SK-N-SH treated with all-trans-retinoic acid at 6 μM for 48 hours (cell line): ENCODE data around the gene PUSL1.

ENCODE experiments used
- ATAC-seq: fragments of 200-7000 bp; cut with Tn5 transposase; 3 replicates; pipeline ENCODE4 v1.9.1; 2020; ENCODE audit warnings: mild to moderate bottlenecking, moderate library complexity
- ARNTL ChIP-seq: fragments of 450-650 bp; formaldehyde crosslinking; IDR thresholded peaks from 2 replicates; pipeline ENCODE4 v1.5.0; 2020; ENCODE audit warnings: low read depth, mild to moderate bottlenecking, moderate library complexity, borderline replicate concordance
- CSDC2 ChIP-seq: fragments of 250-450 bp; sonication (Bioruptor Pico); IDR thresholded peaks from 2 replicates; pipeline ENCODE4 v1.5.0; 2020; ENCODE audit warnings: mild to moderate bottlenecking, moderate library complexity
- ESRRG ChIP-seq: fragments of 250-450 bp; sonication (Bioruptor Pico); IDR thresholded peaks from 2 replicates; pipeline ENCODE4 v1.6.1; 2021; ENCODE audit warnings: mild to moderate bottlenecking
- GLIS3 ChIP-seq: fragments of 250-450 bp; sonication (Bioruptor Pico); IDR thresholded peaks from 2 replicates; pipeline ENCODE4 v1.5.0; 2020; ENCODE audit warnings: mild to moderate bottlenecking, moderate library complexity
- ISL1 ChIP-seq: fragments of 250-450 bp; sonication (Bioruptor Pico); IDR thresholded peaks from 2 replicates; pipeline ENCODE4 v2.1.2; 2022; ENCODE audit warnings: mild to moderate bottlenecking, moderate library complexity
- OSR1 ChIP-seq: fragments of 250-450 bp; sonication (Bioruptor Pico); IDR thresholded peaks from 2 replicates; pipeline ENCODE4 v1.8.0; 2022; ENCODE audit warnings: moderate library complexity, mild to moderate bottlenecking, inconsistent platforms
- PPARA ChIP-seq: fragments of 250-450 bp; sonication (Bioruptor Pico); IDR thresholded peaks from 2 replicates; pipeline ENCODE4 v1.5.0; 2020; ENCODE audit warnings: mild to moderate bottlenecking, borderline replicate concordance
- SNAI2 ChIP-seq: fragments of 250-450 bp; sonication (Bioruptor Pico); IDR thresholded peaks from 2 replicates; pipeline ENCODE4 v1.5.0; 2020; ENCODE audit warnings: mild to moderate bottlenecking, moderate library complexity
- TCF4 ChIP-seq: fragments of 250-450 bp; sonication (Bioruptor Pico); IDR thresholded peaks from 2 replicates; pipeline ENCODE4 v1.8.0; 2021; ENCODE audit warnings: mild to moderate bottlenecking, moderate library complexity, borderline replicate concordance
- TSHZ2 ChIP-seq: fragments of 250-450 bp; sonication (Bioruptor Pico); IDR thresholded peaks from 2 replicates; pipeline ENCODE4 v1.5.0; 2020; ENCODE audit warnings: mild to moderate bottlenecking, moderate library complexity
- ZC3H10 ChIP-seq: fragments of 250-450 bp; sonication (Bioruptor Pico); IDR thresholded peaks from 2 replicates; pipeline ENCODE4 v1.5.1; 2021; ENCODE audit warnings: mild to moderate bottlenecking, moderate library complexity
- ZFP3 ChIP-seq: fragments of 250-450 bp; sonication (Bioruptor Pico); IDR thresholded peaks from 2 replicates; pipeline ENCODE4 v1.5.0; 2020; ENCODE audit warnings: mild to moderate bottlenecking, moderate library complexity
- ZFP30 ChIP-seq: fragments of 450-650 bp; formaldehyde crosslinking; IDR thresholded peaks from 2 replicates; pipeline ENCODE4 v1.5.0; 2022; ENCODE audit warnings: mild to moderate bottlenecking, moderate library complexity
- ZNF565 ChIP-seq: fragments of 450-650 bp; formaldehyde crosslinking; conservative IDR thresholded peaks from 2 replicates; pipeline ENCODE4 v1.5.0; 2020; ENCODE audit warnings: low read depth, mild to moderate bottlenecking, moderate library complexity
- ZNF70 ChIP-seq: fragments of 450-650 bp; formaldehyde crosslinking; IDR thresholded peaks from 2 replicates; pipeline ENCODE4 v1.5.0; 2020; ENCODE audit warnings: mild to moderate bottlenecking, moderate library complexity
- TF ChIP-seq, protein P1 (sequence below): fragments of 250-450 bp; sonication (Bioruptor Pico); IDR thresholded peaks from 2 replicates; pipeline ENCODE4 v1.5.1; 2021; ENCODE audit warnings: mild to moderate bottlenecking, moderate library complexity
- TF ChIP-seq, protein P2 (sequence below): fragments of 250-450 bp; sonication (Bioruptor Pico); IDR thresholded peaks from 2 replicates; pipeline ENCODE4 v1.8.0; 2020; ENCODE audit warnings: mild to moderate bottlenecking, moderate library complexity, borderline replicate concordance
- TF ChIP-seq, protein P3 (sequence below): fragments of 250-450 bp; sonication (Bioruptor Pico); IDR thresholded peaks from 2 replicates; pipeline ENCODE4 v1.8.0; 2021; ENCODE audit warnings: low read depth, mild to moderate bottlenecking, moderate library complexity, borderline replicate concordance
- TF ChIP-seq, protein P4 (sequence below): fragments of 250-450 bp; sonication (Bioruptor Pico); IDR thresholded peaks from 2 replicates; pipeline ENCODE4 v1.5.1; 2020; ENCODE audit warnings: low read depth, mild to moderate bottlenecking, moderate library complexity

PUSL1 gene

DNA sequence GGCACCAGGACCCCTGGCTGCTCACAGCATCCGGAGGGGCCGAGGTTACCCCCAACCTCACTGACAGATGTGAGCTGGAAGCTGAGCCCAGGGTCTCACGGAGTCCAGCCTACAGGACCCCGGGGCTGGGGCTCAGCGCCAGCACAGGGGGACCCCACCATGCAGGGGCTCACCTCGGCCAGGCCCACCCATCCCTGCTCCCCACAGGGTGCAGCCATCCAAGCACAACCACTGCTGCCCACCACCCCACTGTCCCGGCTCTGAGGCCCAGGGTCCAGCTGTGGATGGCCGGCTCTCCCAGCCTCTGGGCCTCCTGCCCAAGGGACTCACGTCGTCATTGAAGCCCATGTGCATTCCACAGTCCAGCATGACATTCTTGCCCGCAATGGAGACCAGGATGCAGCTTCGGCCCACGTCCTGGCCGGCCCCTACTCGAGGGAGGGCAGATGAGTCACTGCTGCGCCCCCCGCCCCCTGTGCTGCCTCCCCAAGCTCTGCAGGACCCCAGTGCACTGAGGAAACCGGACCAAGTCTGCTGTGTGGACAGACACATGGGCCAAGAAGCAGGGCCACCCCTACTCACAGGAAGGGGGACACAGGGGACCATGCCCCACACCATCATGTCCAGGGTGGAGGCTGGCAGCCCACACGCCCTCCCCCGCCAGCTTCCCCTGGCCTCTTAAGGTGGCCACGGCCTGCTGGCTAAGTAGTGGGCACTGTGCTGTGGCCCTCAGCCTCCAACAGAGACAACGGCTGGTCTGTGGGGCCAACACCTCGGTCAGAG, 12.5 kb downstream of the PUSL1 start:
- TF ChIP-seq ARNTL (CRISPR knock-in tag) (no peak), ZC3H10 (CRISPR knock-in tag) (no peak), ZFP30 (no peak), OSR1 (CRISPR knock-in tag) (no peak), CSDC2 (CRISPR knock-in tag) (no peak), ZFP3 (no peak), ISL1 (no peak), ZNF565 (CRISPR knock-in tag) (no peak)
- TF ChIP-seq, protein P1, sequence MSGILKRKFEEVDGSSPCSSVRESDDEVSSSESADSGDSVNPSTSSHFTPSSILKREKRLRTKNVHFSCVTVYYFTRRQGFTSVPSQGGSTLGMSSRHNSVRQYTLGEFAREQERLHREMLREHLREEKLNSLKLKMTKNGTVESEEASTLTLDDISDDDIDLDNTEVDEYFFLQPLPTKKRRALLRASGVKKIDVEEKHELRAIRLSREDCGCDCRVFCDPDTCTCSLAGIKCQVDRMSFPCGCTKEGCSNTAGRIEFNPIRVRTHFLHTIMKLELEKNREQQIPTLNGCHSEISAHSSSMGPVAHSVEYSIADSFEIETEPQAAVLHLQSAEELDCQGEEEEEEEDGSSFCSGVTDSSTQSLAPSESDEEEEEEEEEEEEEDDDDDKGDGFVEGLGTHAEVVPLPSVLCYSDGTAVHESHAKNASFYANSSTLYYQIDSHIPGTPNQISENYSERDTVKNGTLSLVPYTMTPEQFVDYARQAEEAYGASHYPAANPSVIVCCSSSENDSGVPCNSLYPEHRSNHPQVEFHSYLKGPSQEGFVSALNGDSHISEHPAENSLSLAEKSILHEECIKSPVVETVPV = no peak
- TF ChIP-seq, protein P2, sequence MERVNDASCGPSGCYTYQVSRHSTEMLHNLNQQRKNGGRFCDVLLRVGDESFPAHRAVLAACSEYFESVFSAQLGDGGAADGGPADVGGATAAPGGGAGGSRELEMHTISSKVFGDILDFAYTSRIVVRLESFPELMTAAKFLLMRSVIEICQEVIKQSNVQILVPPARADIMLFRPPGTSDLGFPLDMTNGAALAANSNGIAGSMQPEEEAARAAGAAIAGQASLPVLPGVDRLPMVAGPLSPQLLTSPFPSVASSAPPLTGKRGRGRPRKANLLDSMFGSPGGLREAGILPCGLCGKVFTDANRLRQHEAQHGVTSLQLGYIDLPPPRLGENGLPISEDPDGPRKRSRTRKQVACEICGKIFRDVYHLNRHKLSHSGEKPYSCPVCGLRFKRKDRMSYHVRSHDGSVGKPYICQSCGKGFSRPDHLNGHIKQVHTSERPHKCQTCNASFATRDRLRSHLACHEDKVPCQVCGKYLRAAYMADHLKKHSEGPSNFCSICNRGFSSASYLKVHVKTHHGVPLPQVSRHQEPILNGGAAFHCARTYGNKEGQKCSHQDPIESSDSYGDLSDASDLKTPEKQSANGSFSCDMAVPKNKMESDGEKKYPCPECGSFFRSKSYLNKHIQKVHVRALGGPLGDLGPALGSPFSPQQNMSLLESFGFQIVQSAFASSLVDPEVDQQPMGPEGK (CRISPR knock-in tag) = no peak
- TF ChIP-seq, all 23 proteins: peak for 0
- no peak for ATAC-seq

DNA sequence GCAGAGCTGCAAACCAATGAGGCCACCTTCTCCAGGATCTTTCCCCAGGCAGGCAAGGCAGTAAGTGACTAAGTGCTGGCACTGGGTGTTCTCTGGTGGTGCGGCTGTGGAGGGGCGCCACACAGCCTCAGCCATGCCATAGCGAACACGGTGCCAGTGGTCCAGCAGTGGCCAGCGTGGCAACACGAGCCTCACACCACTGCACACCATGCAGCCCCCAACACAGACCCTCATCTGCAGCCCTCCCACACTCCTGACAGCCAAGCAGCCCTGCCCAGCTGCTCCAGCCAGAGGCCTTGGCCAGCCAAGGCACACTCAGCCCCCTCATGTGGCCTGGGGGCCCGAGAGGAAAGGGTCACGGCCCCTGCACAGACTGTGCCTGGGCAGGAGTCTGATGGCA, 13.1 kb downstream of the PUSL1 start:
- TF ChIP-seq ARNTL (CRISPR knock-in tag) (no peak), PPARA (CRISPR knock-in tag) (no peak), ZNF70 (CRISPR knock-in tag) (no peak), TCF4 (CRISPR knock-in tag) (no peak), ZFP30 (no peak), GLIS3 (CRISPR knock-in tag) (no peak), ZFP3 (no peak), ZNF565 (CRISPR knock-in tag) (no peak), SNAI2 (no peak), ZC3H10 (CRISPR knock-in tag) (no peak), ESRRG (CRISPR knock-in tag) (no peak), OSR1 (CRISPR knock-in tag) (no peak), TSHZ2 (CRISPR knock-in tag) (no peak), ISL1 (no peak)
- TF ChIP-seq, protein P2 (CRISPR knock-in tag) = no peak
- TF ChIP-seq, protein P3, sequence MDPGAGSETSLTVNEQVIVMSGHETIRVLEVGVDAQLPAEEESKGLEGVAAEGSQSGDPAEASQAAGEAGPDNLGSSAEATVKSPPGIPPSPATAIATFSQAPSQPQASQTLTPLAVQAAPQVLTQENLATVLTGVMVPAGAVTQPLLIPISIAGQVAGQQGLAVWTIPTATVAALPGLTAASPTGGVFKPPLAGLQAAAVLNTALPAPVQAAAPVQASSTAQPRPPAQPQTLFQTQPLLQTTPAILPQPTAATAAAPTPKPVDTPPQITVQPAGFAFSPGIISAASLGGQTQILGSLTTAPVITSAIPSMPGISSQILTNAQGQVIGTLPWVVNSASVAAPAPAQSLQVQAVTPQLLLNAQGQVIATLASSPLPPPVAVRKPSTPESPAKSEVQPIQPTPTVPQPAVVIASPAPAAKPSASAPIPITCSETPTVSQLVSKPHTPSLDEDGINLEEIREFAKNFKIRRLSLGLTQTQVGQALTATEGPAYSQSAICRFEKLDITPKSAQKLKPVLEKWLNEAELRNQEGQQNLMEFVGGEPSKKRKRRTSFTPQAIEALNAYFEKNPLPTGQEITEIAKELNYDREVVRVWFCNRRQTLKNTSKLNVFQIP = no peak
- TF ChIP-seq, protein P4, sequence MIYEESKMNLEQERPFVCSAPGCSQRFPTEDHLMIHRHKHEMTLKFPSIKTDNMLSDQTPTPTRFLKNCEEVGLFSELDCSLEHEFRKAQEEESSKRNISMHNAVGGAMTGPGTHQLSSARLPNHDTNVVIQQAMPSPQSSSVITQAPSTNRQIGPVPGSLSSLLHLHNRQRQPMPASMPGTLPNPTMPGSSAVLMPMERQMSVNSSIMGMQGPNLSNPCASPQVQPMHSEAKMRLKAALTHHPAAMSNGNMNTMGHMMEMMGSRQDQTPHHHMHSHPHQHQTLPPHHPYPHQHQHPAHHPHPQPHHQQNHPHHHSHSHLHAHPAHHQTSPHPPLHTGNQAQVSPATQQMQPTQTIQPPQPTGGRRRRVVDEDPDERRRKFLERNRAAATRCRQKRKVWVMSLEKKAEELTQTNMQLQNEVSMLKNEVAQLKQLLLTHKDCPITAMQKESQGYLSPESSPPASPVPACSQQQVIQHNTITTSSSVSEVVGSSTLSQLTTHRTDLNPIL (CRISPR knock-in tag) = no peak
- ATAC-seq = no peak
